GM12892 (cell line): ENCODE measurements around the gene GAS7.

Experiments
- POLR2A ChIP-seq: IDR thresholded peaks from 2 replicates; pipeline ENCODE4 v1.6.1; 2011; ENCODE audit warnings: low read depth, low read length, control low read depth
- POLR2AphosphoS5 ChIP-seq: IDR thresholded peaks from 2 replicates; pipeline ENCODE4 v1.6.1; 2011; ENCODE audit warnings: low read depth, low read length, control low read depth

GRCh38 chr17:10241781-10242180 is 43.4 kb upstream of the GAS7 start:
- TF ChIP-seq POLR2A (no peak), POLR2AphosphoS5 (no peak)
